HG02588 (cell line): ENCODE data around the gene WDR11.

Experiments
- ATAC-seq: cut with Tn5 transposase; IDR thresholded peaks from one replicate; pipeline ENCODE4 v1.9.1; 2021; ENCODE audit warnings: mild to moderate bottlenecking, moderate library complexity; ENCODE audit not compliant: unreplicated experiment

Gene WDR11

GRCh38 chr10:120944586-120945125, 93.5 kb downstream of the WDR11 start:
- ATAC-seq, result no peak

GRCh38 chr10:120945182-120945581, 94.0 kb downstream of the WDR11 start:
- ATAC-seq, result no peak

GRCh38 chr10:120945801-120946302, 94.7 kb downstream of the WDR11 start:
- ATAC-seq, result no peak

- ATAC-seq, result no peak
These were observed 95.3 kb downstream of the WDR11 start for GRCh38 chr10:120946497-120946896.

- peak; percentile 84 for ATAC-seq
These were observed 97.9 kb downstream of the WDR11 start for GRCh38 chr10:120948889-120949608.

GRCh38 chr10:120949609-120950031, 98.5 kb downstream of the WDR11 start:
- no peak for ATAC-seq

- no peak for ATAC-seq
These were observed 98.9 kb downstream of the WDR11 start for GRCh38 chr10:120950051-120950561.

- ATAC-seq, result no peak
These were observed 100.1 kb downstream of the WDR11 start for GRCh38 chr10:120951288-120951687.

- no peak for ATAC-seq
These were observed 102.7 kb downstream of the WDR11 start for GRCh38 chr10:120953897-120954296.
